Activated CD4-positive, CD25-positive, alpha-beta regulatory T cell treated with anti-CD3 and anti-CD28 coated beads, Interleukin-2, amount 50 U/mL, for 16 hours (primary cell): Measurements from ENCODE around the gene ANKFN1.

Experiments used
- DNase-seq: peaks from one replicate; pipeline ENCODE4 v3.0.0-alpha.2; 2020; ENCODE audit warnings: low read depth, low spot score

ANKFN1 gene

DNA sequence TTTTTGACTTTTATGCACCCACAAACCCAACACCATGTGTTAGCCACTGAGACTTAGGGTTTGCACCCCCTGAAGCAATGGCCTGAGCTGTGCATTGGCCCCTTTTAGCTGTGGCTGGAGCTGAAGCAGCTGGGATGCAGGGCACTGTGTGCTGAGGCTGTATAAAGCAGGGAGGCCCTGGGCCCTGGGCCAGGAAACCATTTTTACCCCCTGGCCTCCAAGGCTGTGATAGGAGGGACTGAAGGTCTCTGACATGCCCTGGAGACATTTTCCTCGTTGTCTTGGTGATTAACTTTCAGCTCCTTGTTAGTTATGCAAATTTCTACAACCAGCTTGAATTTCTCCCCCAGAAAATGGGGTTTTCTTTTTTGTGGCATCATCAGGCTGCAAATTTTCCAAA, 6.7 kb upstream of the ANKFN1 start:
- no peak for DNase-seq

DNA sequence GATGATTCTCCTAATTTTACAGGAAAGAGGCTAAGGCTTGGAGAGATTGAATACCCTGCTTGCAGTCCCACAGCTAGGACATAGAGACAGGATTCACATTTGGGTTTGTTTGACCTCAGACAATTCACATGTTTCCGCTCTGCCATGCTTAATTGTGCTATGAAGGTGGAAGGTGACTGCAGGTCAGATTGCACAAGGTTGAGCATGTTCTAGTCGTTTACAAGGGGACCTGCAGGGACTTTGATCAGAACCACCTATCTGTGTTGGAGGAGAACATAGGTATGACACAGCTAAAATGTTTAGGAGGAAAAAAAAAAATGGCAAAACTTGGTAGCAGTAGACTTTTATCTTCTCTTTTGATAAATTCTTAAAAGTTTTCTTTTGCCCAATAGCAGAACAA, 4.9 kb upstream of the ANKFN1 start:
- DNase-seq, result no peak

DNA sequence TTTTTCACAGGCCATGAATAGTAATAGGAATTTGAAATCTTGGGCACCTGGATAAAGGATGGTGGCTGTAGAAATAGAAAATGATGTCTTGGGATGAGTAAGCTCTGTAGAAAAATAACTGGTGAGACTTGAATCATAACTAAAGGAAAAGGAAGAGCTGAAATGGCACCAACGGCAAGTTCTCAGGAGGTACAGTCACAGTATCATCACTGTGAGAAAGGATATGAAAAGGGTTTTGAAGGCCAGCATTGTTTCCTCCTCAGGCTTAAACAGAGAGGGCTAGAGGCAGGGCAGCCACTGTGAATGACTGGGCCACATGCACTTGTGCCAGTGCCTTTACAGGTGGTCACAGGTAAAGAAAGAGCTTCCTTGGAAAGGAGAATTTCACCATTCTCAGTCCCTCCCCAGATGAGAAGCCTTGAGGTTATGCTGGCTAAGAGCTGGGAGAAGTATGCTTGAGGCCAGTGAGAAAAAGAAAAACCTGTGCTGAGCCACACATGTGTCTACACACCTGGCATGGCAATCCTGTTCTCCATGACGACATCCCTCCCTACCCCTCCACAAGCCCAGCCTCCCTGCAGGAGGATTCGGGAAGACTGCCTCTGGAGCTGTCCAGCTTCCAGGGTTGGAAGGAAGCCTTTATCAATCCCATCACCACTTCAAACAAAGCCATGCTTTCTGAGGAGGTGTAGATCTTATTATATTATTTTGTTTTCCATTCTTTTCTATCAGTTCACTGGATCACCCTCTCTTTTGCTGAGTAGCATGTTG, 3.8 kb upstream of the ANKFN1 start:
- no peak for DNase-seq

DNA sequence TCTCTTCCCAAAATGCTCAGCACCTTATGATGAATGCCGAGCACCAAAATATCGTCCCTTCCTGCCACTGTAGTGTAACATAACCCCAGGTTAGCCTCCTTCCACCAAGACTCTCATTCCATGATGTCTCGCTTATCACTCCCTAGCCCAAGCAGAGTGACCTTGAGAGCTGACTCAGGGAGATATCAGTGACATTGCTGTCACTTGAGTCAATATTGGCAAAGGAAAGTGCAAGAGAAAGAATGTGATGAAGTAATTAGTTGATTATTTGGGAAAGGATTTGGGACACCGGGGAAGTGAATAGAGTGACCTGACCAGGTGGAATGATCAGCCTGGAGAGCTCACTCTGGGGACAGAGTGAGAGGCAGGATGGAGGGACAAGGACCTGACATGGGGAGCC, 2.6 kb upstream of the ANKFN1 start:
- DNase-seq, result no peak

DNA sequence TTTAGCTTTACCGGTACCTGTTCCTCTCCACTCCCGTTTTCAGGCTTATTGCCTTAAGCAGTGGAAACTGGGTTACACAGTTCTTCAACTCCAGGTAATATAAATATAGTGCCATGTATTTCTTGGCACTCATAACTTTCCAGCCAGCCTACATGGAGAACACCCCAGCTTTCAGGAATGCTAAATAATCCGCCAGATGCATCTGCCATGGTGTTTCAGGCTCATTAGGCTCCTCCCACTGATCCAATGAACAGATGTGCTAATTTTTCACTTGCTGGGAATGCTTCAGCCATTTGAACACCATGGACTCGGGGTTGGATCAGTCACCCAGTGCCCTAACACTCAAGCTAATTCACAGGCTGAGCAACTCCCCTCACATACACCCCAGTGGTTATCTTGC, 4.6 kb downstream of the ANKFN1 start:
- DNase-seq, result no peak

DNA sequence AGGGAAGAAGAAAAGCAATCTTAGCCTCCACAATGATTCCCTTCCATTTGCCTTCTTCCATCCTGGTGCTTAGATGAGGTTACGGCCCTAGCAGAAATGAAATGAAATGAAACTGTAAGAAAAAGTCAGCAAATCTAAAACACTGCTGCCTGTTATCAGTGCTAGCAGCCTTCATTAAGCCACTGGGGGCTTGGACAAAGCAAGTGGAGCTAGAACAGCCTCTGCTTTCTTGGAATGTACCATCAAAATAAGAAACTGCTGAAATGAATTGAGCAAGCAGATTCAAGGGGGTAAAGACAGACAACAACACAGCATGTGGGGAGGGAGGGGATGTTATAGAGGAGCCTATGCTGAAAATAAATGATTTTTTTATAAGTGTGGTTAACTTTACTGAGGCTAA, 5.1 kb downstream of the ANKFN1 start:
- no peak for DNase-seq

DNA sequence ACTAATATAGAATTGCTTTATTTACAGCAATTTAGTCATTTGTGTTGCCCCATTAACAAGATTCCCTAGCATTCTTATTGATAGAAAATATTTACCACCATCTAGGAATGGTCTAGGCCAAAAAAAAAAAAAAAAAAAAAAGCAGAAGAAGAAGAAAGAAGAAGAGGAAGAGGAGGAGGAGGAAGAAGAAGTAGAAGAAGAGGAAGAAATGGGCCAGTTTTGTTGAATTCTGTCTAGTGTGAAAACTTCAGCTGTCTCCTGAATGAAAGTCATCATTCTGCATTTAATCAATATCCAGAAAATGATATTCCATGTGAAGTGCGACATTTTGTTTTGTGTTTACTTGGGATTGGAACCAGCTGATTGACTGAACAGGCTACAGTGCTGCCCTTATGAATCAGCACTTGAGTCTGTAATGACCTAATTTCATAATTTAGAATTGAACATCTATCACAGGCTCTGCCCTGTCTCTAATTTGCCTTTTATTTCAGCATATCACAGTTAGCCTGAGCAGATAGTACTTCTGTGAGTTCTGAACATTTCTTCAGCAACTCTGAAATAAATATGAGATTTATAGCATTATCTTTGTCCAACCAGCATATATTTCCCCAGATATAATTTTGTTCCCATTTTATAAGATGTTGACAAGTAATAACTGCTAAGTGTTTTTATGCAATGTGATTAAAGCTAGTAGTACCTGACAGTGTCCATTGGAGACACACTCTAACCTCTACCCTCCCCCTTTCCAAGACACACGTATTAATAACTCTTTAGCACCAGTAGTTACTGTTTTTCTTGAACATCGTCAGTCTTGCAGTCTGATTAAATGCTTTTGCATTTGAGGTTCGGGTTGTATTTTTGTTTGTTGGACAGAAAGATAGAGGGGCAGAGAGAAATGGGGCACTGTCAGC, 5.9 kb downstream of the ANKFN1 start:
- DNase-seq, result no peak

DNA sequence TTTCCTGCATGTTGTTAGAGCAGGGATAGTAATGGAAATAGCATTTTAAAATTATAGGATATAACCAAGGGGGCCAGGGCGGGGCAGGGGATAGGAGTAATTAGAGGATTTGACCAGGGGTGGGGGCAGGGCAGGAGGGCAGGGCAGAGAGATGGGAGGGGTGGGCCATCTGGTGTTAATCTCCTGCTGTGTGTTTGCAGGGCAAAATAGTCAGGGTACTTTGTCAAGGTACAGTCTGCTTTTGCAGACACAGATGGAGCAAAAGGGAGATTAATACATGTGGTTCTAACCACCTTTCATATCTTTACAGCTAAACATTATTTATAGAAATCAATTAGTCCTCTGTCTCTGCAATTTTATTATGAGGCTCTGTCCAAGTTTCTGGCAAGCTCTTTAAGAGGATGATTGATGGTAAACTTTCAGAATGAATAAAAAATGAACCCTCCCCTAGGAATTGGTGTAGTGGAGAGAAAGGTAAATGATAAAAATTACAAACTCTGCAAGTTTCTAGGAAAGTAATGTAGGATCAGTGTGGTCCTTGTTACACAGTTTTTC, 6.6 kb downstream of the ANKFN1 start:
- no peak for DNase-seq

DNA sequence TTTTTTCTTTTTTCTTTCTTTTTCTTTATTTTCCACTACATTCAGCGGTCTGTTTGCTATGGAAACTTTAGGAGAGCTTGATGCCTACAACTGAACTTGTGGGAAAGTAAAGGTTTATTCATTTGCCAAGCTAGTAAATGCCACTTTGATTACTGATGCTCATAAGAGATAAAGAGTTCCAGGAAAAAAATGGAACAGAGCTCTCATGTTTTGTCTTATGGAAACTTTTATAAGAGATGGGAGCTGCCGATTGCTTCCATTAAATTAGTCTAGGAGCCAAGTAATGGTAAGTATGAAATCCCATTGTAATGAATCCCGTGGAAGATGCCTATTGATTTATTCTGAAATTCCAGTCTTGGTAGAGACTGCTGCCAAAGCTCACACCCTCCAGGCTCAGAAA, 7.1 kb downstream of the ANKFN1 start:
- no peak for DNase-seq

DNA sequence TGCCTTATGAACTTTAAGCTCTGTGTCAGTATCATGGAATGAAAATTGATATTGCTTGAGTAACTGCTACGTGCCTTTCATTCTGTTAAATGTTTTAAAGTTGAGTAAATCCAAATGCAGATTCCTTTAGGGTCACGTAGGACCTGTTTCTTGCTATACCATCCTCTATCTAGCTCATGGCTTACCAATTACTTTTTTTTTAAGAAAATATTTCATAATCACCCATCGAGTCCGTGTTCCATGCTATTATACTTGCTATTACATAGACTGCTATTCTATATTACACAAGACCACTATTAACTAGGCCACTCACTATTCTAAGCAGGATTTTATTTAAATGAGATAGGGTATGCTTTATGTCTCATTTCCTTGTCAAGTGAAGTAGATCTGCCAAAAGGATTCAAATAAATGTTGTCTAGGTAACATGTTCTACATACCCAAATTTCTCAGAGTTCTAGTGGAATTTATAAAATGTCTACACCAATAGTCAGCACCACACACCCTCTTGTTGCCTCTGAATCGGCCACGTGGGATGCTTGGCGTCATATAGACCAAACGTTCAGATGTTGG, 11.9 kb downstream of the ANKFN1 start:
- no peak for DNase-seq

DNA sequence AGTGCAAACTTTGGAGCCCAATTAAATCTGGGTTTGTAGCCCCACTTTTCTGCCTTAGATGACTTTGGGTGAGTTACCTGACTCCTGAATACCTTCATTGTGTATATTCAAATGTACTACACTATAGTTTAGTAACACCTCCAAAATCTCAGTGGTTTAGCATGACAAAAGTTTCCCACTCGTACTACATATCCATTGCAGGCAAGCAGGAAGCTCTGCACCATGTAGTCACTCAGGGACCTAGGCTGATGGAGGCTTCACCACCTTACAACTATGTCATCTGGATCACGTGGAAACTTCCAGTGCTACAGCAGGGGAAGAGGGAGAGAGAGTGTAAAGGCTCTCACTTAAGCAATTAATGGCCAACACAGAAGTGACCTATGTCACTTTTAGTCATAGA, 14.2 kb downstream of the ANKFN1 start:
- DNase-seq, result no peak

DNA sequence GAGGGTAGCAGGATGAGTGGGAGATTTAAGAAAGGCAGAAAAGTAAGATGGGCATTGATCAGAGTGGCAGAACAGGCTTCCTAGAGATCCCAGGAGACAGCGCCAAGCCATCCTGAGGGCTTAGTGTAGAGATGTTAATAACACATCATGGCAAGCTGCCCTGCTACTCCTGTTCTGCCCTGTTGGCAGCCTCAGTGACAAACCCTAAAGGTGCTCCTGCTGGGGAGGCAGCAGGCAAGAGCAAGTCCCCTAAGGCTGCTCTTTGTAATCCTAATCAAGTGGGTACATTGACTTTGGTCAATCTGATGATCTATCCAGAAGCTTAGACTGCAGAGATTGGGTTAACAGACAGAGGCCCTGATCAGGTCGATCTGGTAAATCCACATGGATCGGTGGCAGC, 16.3 kb downstream of the ANKFN1 start:
- no peak for DNase-seq

DNA sequence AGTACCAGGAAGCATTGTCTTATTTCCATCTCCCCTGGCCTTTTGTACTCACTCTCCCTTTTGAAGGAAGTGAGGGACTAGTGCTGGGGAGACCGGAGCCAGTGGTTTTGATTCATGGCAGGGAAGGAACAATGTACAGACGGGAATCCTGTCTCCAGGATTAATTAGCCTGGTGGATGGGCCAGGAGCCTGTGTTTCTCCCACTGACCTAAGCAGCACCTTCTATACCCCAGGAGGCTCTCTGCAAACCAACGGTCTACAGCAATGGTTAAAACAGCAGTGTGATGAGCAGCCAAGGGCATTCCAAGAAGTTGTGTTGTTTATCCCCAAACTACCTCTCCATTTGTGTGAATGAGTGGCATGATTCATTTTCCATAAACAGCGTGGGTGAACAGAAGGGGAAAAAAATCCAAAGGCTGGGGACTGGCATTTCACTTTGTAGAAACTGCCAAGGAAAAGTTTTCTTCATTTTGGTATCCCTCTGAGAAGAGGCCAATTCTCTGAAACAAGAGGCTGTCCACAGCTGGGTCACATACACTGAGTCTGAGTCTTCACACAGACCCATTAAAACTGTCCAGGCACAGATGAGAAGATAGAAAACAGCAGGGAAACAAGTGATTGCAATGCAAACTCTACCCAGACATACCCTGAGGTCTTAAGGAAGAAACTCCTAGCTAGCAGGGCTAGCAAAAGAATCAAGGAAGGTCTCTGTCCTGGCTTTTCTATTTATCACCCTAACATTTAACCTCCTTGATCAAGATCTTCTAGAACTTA, 18.1 kb downstream of the ANKFN1 start:
- no peak for DNase-seq

DNA sequence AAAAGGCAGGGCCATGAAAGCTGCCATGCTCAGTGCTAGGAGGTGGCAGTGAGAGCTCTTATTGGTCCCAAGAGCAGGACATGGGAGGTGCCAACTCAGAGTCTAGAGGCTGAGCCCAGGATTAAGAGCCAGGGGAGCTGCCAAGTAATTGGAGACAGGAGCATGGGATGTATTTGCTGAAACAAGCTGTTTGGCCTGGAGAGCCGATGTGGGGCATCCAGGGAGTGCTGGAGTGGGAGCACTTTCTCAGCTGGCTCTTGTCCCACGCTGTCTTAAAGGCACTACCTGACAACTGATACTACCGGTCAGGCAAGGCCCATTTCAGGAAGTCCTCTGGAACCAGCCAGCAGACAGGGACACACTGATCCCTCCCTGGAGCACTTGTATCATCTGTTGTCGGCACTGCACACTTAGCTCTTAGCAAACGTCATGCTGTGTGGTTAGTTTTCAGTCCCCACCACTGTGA, 19.3 kb downstream of the ANKFN1 start:
- DNase-seq, result no peak

DNA sequence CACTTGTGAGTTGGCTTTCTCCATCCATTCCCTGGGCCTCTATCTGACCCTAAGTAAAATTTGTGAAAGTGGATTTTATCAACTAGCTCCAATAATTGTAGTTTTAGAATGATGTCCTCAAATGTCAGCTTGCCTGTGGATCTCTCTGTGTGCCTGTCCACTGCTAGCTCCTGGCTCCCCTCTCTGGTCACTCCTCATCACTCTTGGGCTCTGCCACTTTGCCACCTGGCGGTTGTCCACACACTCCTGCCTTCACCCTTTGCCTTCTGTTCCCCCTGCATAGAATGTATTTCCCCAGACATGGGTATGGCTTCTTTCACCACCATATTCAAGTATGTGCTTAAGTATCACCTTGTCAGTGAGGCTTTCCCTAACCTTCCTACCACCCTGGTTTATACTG, 19.8 kb downstream of the ANKFN1 start:
- DNase-seq, result no peak

DNA sequence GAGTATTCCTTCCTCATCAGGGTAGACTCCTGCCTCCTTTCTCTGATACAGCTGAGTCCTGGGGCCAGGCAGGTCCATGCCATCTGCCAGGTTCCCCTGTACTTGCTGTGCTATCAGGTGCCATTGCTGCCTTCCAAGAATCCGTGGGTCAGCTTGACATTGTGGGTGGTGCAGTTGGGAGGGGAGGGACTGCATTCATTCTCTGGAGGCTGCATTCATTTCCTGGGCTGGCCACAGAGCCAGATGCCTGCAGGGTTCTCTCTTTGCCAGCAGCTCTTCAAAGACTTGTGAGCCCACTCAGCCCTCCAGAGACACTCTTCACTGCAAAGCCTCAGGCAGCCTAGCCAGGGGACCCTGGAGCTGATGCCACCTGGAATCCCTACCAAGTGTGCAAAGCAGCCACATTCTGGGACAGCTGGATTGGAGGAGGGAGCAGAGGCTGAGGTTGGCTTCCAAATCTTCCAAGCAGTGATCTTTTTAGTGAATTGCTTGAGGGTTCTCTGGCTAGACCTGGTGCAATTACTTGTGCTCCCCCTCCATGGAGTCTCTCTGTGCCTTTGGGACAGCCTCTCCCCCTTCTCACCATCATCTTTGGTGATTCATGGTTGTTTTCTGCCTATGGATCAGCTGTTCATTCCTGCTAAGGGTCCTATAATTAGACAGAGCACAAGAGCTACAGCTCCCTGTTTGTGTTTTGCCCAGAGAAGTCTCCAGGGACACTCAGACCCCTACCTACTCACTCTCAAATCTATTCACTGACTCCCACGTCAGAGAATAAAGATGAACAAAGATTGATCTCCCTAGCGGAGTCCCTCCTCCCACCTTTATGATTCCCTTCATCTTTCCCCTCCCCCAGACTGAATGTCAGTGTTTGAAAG, 20.9 kb downstream of the ANKFN1 start:
- no peak for DNase-seq

DNA sequence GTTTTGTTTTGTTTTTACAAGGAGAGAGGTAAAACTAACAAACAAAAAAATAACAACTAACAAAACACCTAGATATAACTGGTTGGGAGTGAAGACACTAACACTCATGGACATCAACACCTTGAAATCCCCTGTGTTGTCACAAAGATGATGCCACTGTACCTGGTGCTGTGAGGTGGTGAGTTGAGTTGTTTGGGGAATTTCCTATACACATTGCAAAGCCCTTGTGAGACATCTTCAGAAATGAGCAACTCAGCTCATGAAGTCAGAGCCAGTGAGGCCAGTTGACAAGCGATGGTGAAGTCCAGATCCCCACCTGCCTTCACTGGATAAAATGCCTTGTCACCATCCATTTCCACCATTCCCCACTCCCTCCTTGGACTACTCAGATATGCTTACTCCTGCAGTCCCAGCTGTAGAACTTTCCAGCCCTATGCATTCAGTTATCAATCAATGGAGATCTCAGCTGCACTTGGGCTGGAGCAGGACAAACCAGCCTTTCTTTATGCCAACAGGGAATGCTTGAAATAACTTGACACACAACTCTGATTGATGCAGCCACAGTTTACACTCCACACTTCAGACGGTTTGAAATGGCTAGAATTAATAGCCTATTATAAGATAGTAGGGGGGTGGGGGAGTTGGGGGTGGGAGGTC, 22.2 kb downstream of the ANKFN1 start:
- DNase-seq, result no peak

DNA sequence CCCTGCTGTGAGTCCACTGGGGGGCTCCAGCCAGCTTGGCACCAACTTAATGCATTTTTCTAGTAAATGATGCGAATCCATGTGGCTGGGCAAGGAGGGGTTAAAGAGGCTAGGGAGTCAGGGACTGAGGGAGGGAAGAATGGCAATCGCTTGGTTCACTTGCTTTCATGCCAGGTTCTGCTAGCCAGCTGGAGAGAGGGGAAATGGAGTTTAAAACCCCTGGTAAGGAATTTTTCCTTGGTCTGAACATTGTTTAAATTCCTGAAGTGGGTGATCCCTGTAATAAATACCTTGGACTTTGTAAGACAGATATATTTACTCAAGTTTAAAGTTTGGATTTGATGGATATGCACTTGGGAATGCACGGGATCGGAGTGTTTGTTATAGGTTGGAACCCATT, 22.8 kb downstream of the ANKFN1 start:
- DNase-seq, result no peak

DNA sequence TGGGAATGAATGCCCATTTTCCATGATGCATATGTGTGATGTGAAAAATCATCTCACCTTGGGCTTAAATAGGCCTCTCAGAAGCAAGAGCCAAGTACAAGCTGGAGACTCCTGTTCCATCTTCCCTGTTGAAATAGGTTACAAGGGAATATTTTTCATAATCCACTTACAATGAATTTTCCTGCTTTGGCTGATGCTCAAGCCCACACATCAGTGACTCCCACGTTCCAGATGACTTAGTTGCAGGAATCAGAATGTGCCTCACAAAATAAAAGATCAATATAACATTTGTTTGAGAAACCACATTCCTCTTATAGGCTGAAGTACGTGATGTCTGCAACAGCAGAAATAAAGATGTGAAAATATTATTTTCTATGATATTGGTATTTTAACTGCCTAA, 24.1 kb downstream of the ANKFN1 start:
- DNase-seq, result no peak

DNA sequence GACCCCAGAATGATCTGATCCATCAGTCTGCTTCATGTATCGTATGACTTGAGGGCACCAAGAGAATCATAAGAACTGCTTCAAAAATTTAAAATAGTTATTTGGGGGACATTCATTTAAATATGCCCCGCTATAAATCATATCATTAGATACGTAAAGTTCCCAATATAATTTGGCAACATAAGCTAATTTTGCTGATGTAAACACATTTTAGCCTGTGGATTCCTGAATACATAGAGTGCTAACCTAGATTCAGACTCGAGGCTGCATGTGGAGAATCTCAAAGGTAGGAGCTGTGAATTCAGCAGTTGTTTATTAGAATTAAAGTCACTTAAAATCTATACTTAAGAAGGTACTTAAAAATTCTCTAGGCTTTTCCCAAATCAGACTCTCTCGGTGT, 24.9 kb downstream of the ANKFN1 start:
- DNase-seq, result no peak
